GM23248 (cell line): Measurements from ENCODE around the gene PSORS1C1. TPM values are rescaled to one million over a fixed set of nuclear protein-coding genes. Genes with fewer than 3 reads are reported as not detected.
"Not testable (repeated sequence)": the region's sequence is repeated elsewhere in the genome, so short reads cannot be mapped to it uniquely, and the experiment has no call there.

Experiments
- DNase-seq: peaks from one replicate; pipeline ENCODE4 v3.0.0-alpha.2; 2015
- H2AFZ ChIP-seq: fragments of 200-600 bp; sonication (generic); 2 replicates; pipeline ENCODE4 v1.6.1; 2016; ENCODE audit warnings: antibody characterized with exemption
- H3F3A ChIP-seq: fragments of 200-600 bp; sonication (generic); 2 replicates; pipeline ENCODE4 v1.6.1; 2016; ENCODE audit warnings: mild to moderate bottlenecking, antibody characterized with exemption, mixed run types; ENCODE audit not compliant: insufficient read depth
- H3K27ac ChIP-seq: fragments of 200-600 bp; sonication (generic); 2 replicates; pipeline ENCODE4 v1.5.1; 2016; ENCODE audit warnings: mild to moderate bottlenecking
- H3K27me3 ChIP-seq: fragments of 200-600 bp; sonication (generic); replicated peaks from 2 replicates; pipeline ENCODE4 v1.6.1; 2016; ENCODE audit warnings: mild to moderate bottlenecking; ENCODE audit not compliant: insufficient read depth
- H3K36me3 ChIP-seq: fragments of 200-600 bp; sonication (generic); 2 replicates; pipeline ENCODE4 v1.6.1; 2016; ENCODE audit warnings: low read depth, mild to moderate bottlenecking
- H3K4me1 ChIP-seq: fragments of 200-600 bp; sonication (generic); 2 replicates; pipeline ENCODE4 v1.6.1; 2016; ENCODE audit warnings: mild to moderate bottlenecking; ENCODE audit not compliant: insufficient read depth
- H3K4me2 ChIP-seq: fragments of 200-600 bp; sonication (generic); one replicate; pipeline ENCODE4 v1.6.1; 2016; ENCODE audit warnings: mild to moderate bottlenecking; ENCODE audit not compliant: unreplicated experiment
- H3K4me3 ChIP-seq: fragments of 200-600 bp; sonication (generic); 2 replicates; pipeline ENCODE4 v1.5.1; 2016; ENCODE audit warnings: mild to moderate bottlenecking
- H3K79me2 ChIP-seq: fragments of 200-600 bp; sonication (generic); 2 replicates; pipeline ENCODE4 v1.6.1; 2016; ENCODE audit warnings: mild to moderate bottlenecking; ENCODE audit not compliant: insufficient read depth
- H3K9ac ChIP-seq: fragments of 200-600 bp; sonication (generic); 2 replicates; pipeline ENCODE4 v1.6.1; 2016; ENCODE audit warnings: mild to moderate bottlenecking
- H3K9me2 ChIP-seq: fragments of 200-600 bp; sonication (generic); 2 replicates; pipeline ENCODE4 v1.6.1; 2016; ENCODE audit warnings: mixed run types, mild to moderate bottlenecking, moderate library complexity; ENCODE audit not compliant: insufficient read depth
- H3K9me3 ChIP-seq: fragments of 200-600 bp; sonication (generic); one replicate; pipeline ENCODE4 v1.6.1; 2017; ENCODE audit warnings: low read depth
- H4K20me1 ChIP-seq: fragments of 200-600 bp; sonication (generic); 2 replicates; pipeline ENCODE4 v1.6.0; 2016; ENCODE audit not compliant: insufficient read depth
- EZH2 ChIP-seq: fragments of 200-600 bp; sonication (generic); IDR thresholded peaks from 2 replicates; pipeline ENCODE4 v1.6.1; 2018; ENCODE audit warnings: antibody characterized with exemption, mild to moderate bottlenecking; ENCODE audit not compliant: insufficient read depth, poor library complexity, severe bottlenecking
- EZH2phosphoT487 ChIP-seq: fragments of 200-600 bp; sonication (generic); IDR thresholded peaks from 2 replicates; pipeline ENCODE4 v1.6.1; 2018; ENCODE audit warnings: antibody characterized with exemption, moderate library complexity, mild to moderate bottlenecking, low read depth; ENCODE audit not compliant: insufficient read depth
- WGBS, 2 experiments: methylation state at CpG; one replicate each; pipeline ENCODE4 v1.1.6; 2015 to 2017; ENCODE audit warnings: low lambda C conversion rate in 2 of 2, low coverage in 1 of 2; ENCODE audit errors: missing lambda C conversion rate in 2 of 2; 5-methylcytosine and 5-hydroxymethylcytosine counted together
- in situ Hi-C: fragments of 300-500 bp; cut with MboI; formaldehyde crosslinking; loops from 2 replicates; pipeline ENCODE4 v1.15.0; 2020
- polyA plus RNA-seq: library from polyadenylated mRNA; unstranded; fragments of >200 nt; fragmentation: Nextera tagmentation; extraction: Ambion mirVana; gene quantifications from 2 replicates; pipeline ENCODE4 v1.2.1, GENCODE V29; 2016
- small RNA-seq: library from RNA; depleted of rRNA; stranded (forward); fragments of <200 nt; gene quantifications from one replicate; pipeline ENCODE3, GENCODE V24; 2014; ENCODE audit warnings: low read depth, low replicate concordance
- total RNA-seq: library from RNA; depleted of rRNA; stranded (reverse); fragments of >200 nt; shearing (Covaris generic); gene quantifications from 2 replicates; pipeline ENCODE4 v1.2.3, GENCODE V29; 2014; rRNA removed

The PSORS1C1 gene
- total and polyA plus RNA-seq, 2 experiments from 2014 or later = 0.22 to 2.6 TPM

GRCh38 chr6:31186052-31186734 lies 71.6 kb downstream of the PSORS1C1 start:
- H3K9me2 ChIP-seq = no peaks in the 10 kb centered on the region
- no peaks in the 10 kb centered on the region for H3K4me1 ChIP-seq
- no peak for DNase-seq
- no peak overlapping the region for H3K9ac ChIP-seq
- H3K9me3 ChIP-seq = no peaks in the 10 kb centered on the region
- WGBS, 2 experiments = 80 to 81% methylated on average over 24 of the region's 24 CpGs
- no peaks in the 10 kb centered on the region for H3K36me3 ChIP-seq
- H3K27ac ChIP-seq = no peak overlapping the region
- no peaks in the 10 kb centered on the region for H4K20me1 ChIP-seq
- in situ Hi-C loops = no loop called here
- H3K4me3 ChIP-seq = no peak overlapping the region
- H3F3A ChIP-seq = no peaks in the 10 kb centered on the region
- no peak overlapping the region for H2AFZ ChIP-seq
- TF ChIP-seq EZH2phosphoT487 = no peak
- no peak for TF ChIP-seq EZH2
- no peak overlapping the region for H3K4me2 ChIP-seq
- H3K79me2 ChIP-seq = no peaks in the 10 kb centered on the region
- no peaks in the 10 kb centered on the region for H3K27me3 ChIP-seq

- no peak overlapping the region for H2AFZ ChIP-seq
- WGBS, 2 experiments = 78 to 82% methylated on average over 5 of the region's 5 CpGs
These were observed 73.2 kb downstream of the PSORS1C1 start for GRCh38 chr6:31187780-31188194.

GRCh38 chr6:31189223-31189622 lies 74.6 kb downstream of the PSORS1C1 start:
- H3K79me2 ChIP-seq, H3K4me2 ChIP-seq, H4K20me1 ChIP-seq, H3K36me3 ChIP-seq, H2AFZ ChIP-seq, H3K27ac ChIP-seq, H3K9me2 ChIP-seq, H3F3A ChIP-seq, H3K9me3 ChIP-seq, H3K27me3 ChIP-seq, H3K4me1 ChIP-seq, in situ Hi-C loops, H3K4me3 ChIP-seq, H3K9ac ChIP-seq, DNase-seq: not testable (repeated sequence)
- WGBS, 2 experiments = 60 to 70% methylated on average over 3 of the region's 3 CpGs

More at GRCh38 chr6:31187780-31188194, 73.2 kb downstream of the PSORS1C1 start:
- Histone ChIP-seq H3K27me3 (no peaks in the 10 kb centered on the region), H3K79me2 (no peaks in the 10 kb centered on the region), H3K4me1 (no peaks in the 10 kb centered on the region), H3K4me3 (no peak overlapping the region), H3F3A (no peaks in the 10 kb centered on the region), H4K20me1 (no peaks in the 10 kb centered on the region), H3K36me3 (no peaks in the 10 kb centered on the region), H3K9me3 (no peaks in the 10 kb centered on the region), H3K27ac (no peak overlapping the region), H3K4me2 (no peak overlapping the region), H3K9ac (no peak overlapping the region), H3K9me2 (no peaks in the 10 kb centered on the region)
- no peak for TF ChIP-seq EZH2
- TF ChIP-seq EZH2phosphoT487 = no peak
- no peak for DNase-seq
- in situ Hi-C loops = no loop called here

Small RNAs within 50 kb of the gene (small RNA-seq; reads per million reads assigned to genes)
- gene POLR2LP1 = not detected
- not detected for gene RNU6-1133P

Other genes with a start within 250 kb of the PSORS1C1 start
- 23.1 and 27.0 TPM in 2 replicates for gene DDR1, start 230.3 kb upstream of the PSORS1C1 start, total RNA-seq
- 16.9 and 17.5 TPM in 2 replicates for gene DDR1, start 230.3 kb upstream of the PSORS1C1 start, polyA plus RNA-seq
- gene GTF2H4, start 206.6 kb upstream of the PSORS1C1 start, total RNA-seq = 12.8 and 21.7 TPM in 2 replicates
- 5.3 and 5.4 TPM in 2 replicates for gene GTF2H4, start 206.6 kb upstream of the PSORS1C1 start, polyA plus RNA-seq
- gene VARS2, start 200.6 kb upstream of the PSORS1C1 start, total RNA-seq = 11.9 and 20.8 TPM in 2 replicates
- gene VARS2, start 200.6 kb upstream of the PSORS1C1 start, polyA plus RNA-seq = 8.5 and 9.9 TPM in 2 replicates
- gene SFTA2, start 182.6 kb upstream of the PSORS1C1 start, total RNA-seq = not detected in 2 replicates
- not detected in 2 replicates for gene SFTA2, start 182.6 kb upstream of the PSORS1C1 start, polyA plus RNA-seq
- not detected in 2 replicates for gene MUCL3, start 173.8 kb upstream of the PSORS1C1 start, total RNA-seq
- not detected in 2 replicates for gene MUCL3, start 173.8 kb upstream of the PSORS1C1 start, polyA plus RNA-seq
- gene MUC21, start 131.1 kb upstream of the PSORS1C1 start, total RNA-seq = not detected in 2 replicates
- not detected in 2 replicates for gene MUC21, start 131.1 kb upstream of the PSORS1C1 start, polyA plus RNA-seq
- not detected in 2 replicates for gene MUC22, start 104.3 kb upstream of the PSORS1C1 start, total RNA-seq
- not detected in 2 replicates for gene MUC22, start 104.3 kb upstream of the PSORS1C1 start, polyA plus RNA-seq
- not detected in 2 replicates for gene C6orf15, start 2.2 kb upstream of the PSORS1C1 start, total RNA-seq
- gene C6orf15, start 2.2 kb upstream of the PSORS1C1 start, polyA plus RNA-seq = not detected in 2 replicates
- gene CDSN, start 5.6 kb downstream of the PSORS1C1 start, total RNA-seq = not detected in 2 replicates
- not detected in 2 replicates for gene CDSN, start 5.6 kb downstream of the PSORS1C1 start, polyA plus RNA-seq
- not detected in 2 replicates for gene PSORS1C2, start 24.3 kb downstream of the PSORS1C1 start, total RNA-seq
- gene PSORS1C2, start 24.3 kb downstream of the PSORS1C1 start, polyA plus RNA-seq = 0.16 TPM in 1 of 2 replicates, not detected in the other
- gene CCHCR1, start 43.0 kb downstream of the PSORS1C1 start, total RNA-seq = 13.5 and 14.3 TPM in 2 replicates
- gene CCHCR1, start 43.0 kb downstream of the PSORS1C1 start, polyA plus RNA-seq = 10.8 and 13.2 TPM in 2 replicates
- 21.6 and 28.4 TPM in 2 replicates for gene TCF19, start 43.8 kb downstream of the PSORS1C1 start, total RNA-seq
- 18.3 and 19.9 TPM in 2 replicates for gene TCF19, start 43.8 kb downstream of the PSORS1C1 start, polyA plus RNA-seq
- 0.22 TPM in 1 of 2 replicates, not detected in the other for gene POU5F1, start 55.9 kb downstream of the PSORS1C1 start, total RNA-seq
- gene POU5F1, start 55.9 kb downstream of the PSORS1C1 start, polyA plus RNA-seq = 0.61 and 0.88 TPM in 2 replicates
- 157 and 168 TPM in 2 replicates for gene HLA-C, start 157.3 kb downstream of the PSORS1C1 start, total RNA-seq
- gene HLA-C, start 157.3 kb downstream of the PSORS1C1 start, polyA plus RNA-seq = 244 and 255 TPM in 2 replicates
- gene HLA-B, start 242.4 kb downstream of the PSORS1C1 start, total RNA-seq = 65.6 and 87.9 TPM in 2 replicates
- 186 and 192 TPM in 2 replicates for gene HLA-B, start 242.4 kb downstream of the PSORS1C1 start, polyA plus RNA-seq